Activated naive CD4-positive, alpha-beta T cell treated with Interleukin-2 at 50 U/mL for 16 hours (primary cell): ENCODE measurements around the gene SLC12A8.
A peak's percentile ranks its signal among the peaks of the same experiment; 100 is the strongest.

Experiments
- DNase-seq: peaks from one replicate; pipeline ENCODE4 v3.0.0-alpha.2; 2020

The SLC12A8 gene

DNA sequence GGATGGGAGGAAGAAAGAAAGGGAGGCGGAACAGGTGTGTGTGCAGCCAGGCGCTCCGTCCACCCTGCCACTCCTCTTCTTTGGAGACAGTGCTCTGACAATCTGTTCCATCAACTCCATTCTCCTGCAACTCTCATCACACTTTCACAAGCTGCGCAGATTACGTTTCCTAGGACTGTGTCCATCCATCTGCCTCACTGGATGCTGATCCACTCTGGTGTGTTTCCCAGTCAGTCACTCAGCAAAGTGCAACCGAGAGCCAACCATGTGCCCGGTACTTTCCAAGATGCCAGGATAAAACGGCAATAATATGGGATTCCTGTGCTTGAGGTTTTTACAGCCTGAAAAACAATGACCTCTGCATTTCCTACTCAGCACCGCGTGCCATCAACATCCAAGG lies 59.6 kb downstream of the SLC12A8 start:
- no peak for DNase-seq

DNA sequence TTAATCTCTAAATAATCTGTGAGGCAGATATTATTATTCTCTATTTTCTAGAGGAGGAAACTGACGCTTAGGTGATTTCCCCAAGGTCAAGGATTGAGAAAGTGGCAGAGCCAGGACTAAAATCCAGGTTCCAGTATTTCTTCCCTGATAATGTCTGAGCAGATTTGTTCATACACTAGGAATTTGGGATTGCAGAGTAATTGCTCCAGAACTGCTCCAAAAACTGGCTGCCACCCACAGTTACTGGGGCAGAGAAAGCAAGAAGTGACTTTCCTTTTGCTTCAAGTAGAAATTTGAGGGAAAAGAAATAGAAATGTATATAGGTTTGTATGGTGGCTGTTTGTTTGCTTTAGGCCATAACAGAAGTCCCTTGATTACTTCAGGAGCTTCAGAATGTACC lies 60.6 kb downstream of the SLC12A8 start:
- no peak for DNase-seq

DNA sequence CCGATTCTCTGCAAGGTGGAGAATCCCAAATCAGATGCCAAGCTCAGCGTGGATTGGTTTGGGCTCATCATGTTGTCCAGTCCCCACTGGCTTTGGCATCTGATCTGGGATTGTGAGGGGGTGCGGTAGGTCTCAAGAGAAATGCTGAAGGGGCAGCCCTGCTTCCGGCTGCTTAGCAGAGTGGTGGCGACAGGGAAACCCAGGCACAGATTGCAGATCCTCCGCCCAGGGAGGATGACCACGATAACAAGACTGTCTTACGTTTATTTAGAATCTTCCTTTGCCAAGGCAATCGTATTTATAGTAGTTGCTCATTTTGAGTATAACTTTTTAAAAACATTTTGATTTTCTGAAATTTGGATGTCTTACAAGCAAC lies 61.1 kb downstream of the SLC12A8 start:
- DNase-seq: no peak

DNA sequence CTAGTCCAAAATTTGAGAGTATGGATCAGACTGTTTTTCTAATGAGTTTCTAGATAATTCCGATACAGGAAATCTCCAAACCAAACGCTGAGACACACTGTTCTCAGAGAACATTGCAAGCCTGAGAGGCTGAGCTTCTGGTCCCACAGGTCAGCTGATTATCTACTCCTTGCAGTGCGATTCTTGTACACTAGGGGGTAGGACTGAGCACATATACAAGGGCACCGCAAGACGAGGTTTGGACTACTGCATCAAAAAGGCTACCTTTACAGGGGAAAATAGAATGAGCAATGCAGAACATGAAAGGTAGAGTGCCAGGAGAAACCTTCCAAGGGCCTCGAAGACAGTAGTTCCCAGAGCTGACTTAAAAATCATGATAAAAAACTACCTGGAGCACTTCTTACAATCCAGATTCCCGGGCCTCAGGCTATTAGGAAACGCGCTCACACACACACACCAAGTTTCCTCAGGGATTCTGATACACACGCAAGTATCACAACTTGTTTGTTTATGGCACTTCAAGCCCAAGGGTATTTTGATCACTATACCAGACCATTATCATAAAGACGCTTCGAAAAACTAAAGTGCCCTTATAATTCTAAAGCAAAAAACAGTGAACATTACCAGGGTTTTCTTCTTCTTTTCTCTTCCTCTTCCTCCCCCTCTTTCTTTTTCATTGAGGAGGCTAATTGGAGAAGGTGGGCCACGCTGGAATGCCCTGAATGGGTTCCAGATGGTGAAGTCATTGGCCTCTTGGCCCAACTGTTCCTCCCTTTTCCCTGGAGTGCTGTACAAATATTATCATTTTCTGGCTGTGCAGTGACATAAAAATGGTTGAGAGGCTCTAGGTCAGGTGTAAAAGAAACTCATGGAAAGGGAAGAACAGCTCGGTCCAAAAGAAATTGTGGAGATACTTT lies 61.8 kb downstream of the SLC12A8 start:
- DNase-seq: peak; percentile 55

DNA sequence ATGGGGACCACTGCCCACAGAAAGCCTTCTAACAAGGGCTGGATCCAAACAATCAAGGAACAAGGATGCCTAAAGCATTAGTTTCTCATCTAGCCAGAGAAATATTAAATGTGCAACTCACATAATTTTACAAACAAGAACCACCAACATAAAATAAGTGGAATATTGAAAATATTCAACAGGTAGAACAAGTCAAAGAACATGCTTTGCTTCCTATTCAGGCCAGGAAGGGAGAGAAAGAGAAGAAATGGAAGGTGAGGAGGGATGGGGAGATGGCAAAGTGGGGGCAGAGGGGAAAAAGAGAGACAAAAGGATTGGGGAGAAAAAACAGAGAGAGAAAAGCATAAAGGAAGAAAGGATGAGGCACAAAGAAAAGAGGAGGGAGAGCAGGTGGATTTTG lies 63.1 kb downstream of the SLC12A8 start:
- no peak for DNase-seq

DNA sequence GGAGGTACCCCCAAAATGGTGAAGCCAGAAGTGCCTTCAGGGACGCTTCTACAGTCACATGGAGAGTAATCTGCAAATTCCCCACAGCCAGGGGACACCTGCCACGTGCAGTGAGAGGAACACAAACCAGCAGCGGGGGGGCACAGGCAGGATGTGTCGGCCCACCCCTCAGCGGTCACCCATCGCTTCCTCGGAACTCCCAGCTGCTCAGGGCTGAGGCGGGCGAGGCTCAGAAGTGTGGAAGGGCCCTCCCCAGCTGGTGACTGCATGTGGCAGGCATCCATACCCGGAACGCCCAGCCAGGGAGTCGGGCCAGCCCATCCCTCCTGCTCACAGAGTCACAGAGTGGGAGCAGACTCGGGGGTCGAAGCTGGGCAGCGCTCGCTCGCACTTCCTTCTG lies 63.7 kb downstream of the SLC12A8 start:
- no peak for DNase-seq

DNA sequence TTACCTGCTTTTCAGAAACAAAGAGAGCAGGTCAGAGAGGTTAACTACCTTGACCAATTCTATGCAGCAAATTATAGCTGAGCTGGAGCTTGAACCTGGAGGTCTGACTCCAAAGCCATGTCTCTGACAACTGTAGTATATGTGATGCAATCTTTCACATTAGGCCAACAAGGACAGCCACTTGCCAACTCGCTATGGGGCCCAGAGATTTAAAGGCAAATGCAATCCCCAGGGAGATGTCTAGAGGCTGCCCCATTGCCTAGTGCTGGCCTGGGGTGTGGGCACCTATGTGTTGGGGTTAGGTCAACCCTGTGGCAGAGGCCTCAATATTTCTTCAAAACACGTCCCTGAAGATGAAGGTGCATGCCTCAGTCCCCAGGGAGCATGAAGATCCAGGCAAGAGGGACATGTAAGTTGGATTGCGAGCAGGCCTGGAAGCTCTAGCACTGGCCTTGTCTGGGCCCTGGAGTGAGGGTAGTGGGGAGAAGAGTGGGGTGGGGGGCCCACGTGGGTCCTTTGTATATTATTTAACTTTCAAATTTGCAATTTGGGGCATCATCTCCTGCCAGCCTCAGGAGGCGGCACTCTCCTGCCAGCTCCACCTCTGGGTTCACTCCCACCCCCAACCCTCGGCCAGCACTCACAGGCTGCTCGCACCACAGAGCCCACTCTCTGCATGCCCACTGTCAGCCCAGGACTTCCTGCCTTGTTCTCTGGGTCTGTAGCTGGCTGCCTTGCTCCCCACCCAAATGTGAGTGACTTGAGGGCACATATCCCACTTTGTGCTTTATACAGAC lies 64.3 kb downstream of the SLC12A8 start:
- DNase-seq: no peak

DNA sequence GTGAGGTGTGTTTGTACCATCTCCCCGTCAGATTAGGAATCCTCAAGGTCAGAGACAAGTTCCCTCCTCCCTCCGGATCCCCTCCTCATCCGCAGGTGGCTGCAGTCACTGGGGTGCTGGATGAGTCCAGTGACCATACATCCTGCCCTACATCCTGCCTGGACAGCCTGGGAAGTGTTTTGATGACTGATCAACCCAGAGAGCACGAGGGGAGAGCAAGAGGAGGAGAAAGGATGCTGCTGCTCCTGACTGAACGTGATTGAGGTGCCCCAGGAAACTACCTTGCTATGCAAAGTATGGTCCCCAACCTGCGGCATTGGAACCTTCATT lies 65.1 kb downstream of the SLC12A8 start:
- DNase-seq: no peak

DNA sequence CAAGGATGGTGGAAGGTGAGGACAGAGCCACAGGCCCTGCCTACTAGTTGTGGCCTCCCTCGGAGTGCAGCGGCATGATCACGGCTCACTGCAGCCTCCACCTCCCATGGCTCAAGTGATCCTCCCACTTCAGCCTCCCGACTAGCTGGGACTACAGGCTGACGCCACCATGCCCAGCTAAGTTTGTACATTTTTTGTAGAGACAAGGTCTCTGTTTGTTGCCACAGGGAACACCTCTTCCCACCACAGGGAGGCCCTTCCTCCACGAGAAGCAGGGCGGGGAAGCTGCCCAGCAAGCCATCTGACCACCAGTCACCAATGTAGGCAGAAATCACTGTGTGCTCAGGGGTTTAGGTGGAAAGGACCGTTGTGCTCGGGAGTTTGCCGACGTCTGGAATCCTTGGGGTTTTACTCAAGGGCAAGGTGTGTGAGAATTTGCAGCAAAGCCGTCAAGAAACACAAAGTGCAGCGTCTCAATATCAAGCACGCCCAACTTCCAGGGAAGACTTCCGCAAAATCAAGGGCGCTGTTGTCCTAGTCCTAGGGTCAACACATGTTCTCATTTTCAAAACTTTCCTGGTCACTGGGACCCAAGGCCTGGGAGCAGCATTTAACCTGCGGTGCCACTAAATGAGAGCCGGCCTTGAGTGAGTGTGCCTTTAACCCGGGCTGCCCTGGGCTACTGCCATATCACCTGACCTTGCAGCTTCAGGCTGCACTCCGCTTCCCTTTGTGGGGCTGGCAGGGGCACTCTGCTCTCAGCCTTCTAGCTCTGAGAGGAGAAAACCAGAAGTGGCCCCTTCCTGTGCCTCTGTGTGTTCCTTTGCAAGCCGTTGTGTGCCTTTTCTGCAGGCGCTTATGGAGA lies 65.7 kb downstream of the SLC12A8 start:
- DNase-seq: no peak

DNA sequence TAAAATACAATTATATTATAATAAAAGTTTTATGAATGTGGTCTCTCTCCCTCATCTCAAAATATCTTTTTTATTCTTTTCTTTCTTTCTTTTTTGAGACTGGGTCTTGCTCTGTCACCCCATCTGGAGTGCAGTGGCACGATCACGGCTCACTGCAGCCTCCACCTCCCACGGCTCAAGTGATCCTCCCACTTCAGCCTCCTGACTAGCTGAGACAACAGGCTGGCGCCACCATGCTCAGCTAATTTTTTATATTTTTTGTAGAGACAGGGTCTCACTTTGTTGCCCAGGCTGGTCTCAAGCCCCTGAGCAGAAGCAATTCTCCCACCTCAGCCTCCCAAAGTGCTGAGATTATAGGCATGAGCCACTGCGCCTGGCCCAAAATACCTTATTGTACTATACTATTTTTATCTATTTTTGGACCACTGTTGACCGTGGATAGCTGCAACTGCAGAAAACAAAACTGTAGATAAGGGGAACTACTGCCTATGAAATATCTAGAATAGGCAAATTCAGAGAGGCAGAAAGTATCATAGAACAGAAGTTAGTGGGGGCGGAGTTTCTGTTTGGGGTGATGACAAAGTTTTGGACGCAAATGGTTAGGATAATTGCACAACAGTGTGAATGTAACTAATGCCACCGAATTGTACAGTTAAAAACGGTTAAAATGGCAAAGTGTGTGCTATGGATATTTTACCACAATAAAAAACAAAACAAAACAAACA lies 66.6 kb downstream of the SLC12A8 start:
- DNase-seq: no peak

DNA sequence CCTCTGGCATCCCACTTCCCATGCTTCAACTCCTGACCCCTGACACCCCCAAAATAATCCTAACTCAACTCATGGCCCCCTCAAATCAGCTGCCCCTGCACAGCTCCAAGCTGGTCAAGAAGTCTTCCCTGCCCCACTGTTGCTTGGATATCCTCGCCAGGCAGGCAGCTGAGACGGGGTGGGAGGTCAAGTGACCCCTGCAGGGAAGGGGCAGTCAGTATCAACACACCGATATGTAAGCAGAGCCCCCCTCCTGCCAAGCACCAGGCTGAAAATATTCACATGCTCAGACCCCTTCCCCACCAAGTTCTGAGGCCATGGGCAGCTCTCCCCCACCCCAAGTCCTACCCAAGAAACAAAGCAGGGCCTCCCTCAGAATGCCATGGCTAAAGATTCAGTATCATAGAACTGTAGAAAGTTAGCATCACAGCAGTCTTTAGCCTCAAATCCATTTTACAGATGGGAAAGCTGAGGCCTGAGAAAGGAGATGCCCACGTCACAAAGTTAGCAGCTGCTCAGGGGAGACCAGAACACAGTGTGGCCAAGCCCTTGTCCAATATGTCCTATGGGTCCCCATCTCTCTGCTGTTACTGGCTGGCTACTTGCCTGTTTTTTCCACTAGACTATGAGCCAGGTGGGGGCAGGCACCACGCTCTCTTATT lies 67.8 kb downstream of the SLC12A8 start:
- DNase-seq: no peak

DNA sequence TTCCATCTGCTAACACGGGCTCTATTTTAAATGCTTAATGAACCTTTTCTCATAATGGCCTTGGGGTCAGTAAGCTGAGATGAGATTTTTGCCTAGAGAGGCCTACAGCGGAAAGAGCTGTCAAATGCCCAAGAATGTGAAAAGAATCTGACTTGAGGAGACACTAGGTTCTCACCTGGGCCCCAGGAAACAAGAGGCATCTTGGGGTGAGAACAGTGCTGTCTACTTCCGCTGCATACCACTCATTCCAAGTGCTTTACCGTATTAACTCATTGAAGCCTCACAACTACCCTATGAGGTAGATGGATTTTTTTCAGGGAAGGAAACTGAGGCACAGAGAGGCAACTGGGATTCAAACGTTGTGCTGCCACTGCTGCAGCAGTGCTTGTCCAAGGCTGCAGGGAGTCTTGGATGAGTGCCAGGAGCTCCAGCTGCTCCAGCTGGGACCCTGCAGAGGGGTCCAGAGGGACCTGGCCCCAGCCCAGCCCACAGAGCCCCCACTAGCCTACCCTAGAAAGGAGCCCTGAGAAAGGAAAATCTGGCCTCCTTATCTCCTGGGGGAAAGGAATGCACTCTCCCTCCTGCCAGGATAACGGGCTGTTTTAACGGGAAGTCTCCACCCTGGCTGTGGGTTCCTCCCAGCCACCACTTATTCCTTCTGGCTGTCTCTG lies 68.4 kb downstream of the SLC12A8 start:
- DNase-seq: no peak

DNA sequence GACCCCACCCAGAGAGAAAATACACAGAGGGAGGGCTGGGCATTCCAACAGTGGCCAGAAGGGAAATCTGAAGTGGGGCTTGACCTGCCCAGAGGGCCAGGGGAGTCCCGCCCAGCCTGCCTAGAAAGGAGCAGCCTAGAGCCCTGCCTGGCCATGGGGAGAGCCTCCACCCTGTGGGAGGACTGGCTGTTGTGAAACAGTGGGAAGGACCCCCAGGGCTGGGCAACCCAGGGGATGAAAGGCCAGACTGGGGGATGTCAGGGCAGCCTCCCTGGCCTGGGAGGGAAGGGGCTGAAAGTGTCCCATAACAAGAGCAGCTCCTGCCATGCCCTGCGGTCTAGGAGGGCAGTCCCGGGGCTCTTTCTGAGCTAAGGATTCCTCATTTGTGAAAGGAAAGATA lies 69.0 kb downstream of the SLC12A8 start:
- no peak for DNase-seq

DNA sequence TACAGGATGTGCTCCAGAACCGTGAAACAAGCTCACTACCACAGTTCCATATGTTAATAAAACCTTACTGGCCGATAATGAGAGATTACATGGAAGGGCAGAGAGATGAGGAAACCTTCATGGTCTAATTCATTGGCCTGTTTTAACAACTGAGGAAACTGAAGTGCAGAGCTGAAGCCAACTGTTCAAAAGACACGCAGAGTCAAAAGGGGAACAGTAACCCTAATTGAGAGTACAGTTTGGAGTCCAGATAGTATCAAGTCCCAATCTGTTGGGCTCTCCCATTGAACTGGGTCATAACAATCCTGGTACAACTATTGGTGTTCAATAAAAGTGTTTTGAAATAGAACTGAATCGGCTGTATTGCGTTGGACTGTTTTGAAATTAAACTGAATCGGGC lies 69.6 kb downstream of the SLC12A8 start:
- no peak for DNase-seq

DNA sequence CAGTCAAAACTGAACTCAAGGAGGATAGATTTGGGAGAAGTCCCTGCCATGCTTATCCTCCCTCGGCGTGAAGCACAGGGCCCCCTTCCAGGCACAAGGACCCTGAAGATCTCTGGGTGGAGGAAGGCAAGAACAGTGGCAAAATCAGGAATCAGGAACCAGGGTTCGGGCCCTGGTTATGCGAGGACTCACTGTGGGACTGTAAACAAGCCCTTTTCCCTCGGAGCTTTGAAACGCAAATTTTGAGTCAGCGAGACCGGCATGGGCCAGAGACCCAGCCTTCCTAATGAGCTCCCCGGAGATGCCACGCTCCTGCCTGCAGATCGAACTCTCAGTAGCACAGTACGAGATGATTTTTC lies 70.1 kb downstream of the SLC12A8 start:
- DNase-seq: no peak

DNA sequence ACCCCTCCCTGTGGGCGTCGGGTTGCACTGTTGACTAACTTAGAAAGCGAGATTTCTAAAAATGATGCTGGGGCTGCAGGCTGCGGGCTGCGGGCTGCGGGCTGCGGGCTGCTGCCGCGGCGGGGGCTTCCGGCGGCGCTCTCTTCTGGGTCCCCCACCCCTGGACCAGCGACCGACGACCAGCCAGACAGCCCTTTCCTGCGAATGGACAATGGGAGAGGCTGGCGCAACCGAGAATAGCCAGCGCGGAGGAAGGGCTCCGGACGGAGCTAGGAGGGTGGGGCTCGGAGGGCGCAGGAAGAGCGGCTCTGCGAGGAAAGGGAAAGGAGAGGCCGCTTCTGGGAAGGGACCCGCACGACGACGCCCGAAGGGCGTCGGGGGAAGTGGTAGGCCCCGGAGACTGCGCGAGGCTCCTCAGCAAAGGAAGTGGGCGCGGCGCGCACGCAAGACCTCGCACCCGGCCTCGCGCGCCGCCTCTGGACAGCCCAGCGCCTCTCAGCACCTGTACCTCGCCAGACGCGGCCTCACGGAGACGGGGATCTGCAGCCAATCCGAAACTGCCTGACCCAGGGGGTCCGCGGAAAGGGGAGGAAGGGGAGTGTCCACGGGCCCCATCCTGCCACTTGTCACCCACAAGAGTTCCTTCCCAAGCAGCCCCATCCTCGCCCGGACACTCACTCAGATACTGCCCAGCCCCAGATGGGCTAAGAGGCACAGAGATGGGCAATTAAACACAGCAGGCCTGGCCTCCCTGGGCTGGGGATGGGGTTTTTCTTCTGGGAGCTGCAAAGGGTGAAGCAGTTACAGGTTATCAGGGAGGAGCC lies 70.7 kb downstream of the SLC12A8 start:
- DNase-seq: peak; percentile 78

DNA sequence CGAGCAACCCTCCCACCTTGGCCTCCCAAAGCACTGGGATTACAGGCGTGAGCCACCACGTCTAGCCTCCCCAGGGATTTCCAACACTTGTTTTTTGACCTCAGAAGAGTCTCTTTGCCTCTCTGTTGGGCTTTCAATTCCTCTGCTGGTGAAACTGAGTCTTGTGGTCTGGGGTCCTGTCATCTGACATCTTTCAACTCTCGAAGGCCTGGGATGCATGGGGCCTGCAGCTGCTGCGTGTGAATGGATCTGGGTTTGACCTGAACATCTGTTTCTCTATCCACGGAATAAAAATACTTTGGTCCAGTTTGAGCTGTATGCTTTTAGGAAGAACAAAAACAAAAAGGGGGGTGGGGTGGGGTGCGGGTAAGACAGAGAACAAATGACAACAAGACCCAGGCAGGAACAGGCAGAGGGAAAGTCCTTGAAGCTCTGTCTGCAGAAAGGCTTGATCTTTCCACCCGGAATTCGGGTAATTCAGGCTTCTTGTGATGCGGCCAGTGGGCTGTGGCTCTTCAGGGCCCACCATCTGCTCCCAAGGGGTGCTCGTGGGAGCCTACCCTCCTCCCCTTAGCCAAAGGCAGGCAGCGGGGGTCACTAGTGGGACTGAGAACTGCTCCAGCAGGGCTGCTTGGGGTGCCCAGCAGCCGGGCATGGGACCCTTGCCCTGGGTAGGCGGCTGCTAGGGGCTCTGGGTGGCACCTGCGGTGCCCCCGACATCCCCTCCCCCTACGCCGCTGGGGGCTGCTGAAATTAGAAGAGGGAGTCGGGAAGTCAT lies 71.5 kb downstream of the SLC12A8 start:
- DNase-seq: no peak

DNA sequence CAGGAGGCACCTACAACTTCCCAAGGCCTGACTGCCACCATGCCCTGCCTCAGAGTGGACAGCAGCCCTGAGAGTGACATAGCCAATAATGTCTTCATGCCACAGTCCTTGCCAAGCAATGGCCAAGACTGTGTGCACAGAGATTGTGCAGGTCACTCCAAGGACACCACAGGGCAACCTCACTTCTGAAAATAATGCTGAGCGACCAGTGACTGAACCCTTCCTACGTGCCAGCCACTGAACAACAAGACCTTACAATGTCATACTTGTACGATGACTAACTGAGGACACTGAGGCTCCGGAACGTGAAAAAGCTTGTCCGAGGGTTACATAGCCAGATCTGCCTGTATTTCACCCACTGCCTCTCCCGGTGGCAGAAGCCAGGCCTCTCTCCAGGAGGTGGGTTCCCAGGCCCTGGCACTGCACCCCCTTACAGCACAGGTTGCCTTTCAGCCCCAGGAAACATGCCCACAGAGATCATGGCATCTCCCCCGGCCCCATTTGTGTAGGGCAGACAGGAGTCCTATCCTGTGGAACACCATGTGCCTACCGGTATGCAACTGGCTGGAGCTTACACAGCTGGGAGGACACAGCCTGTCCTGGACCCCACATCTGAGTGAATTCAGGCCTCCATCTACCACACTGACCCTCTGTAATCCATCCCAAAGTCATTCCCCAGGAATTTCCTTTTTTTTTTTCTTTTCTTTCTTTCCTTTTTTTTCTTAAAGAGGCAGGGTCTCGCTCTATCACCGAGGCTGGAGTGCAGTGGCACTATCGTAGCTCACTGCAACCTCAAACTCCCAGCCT lies 72.3 kb downstream of the SLC12A8 start:
- no peak for DNase-seq

DNA sequence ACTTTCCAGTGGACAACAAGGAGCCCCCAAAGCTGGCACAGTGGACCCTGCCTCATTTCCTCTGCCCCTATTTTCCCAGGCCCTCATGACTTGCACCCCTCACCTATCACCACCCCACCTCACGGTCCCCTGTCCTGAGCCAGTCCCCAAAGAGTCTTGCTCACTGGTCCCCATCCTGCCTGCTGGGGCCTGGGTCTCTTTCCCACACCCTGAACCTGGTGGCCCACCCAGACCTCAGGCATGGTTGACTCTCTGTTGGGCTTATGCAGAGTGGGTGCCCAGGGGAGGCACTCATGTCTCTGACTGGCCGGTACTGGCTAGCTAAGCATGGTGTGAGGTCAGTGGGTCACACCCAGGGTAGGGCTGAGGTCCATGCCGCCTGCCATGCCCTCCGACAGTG lies 73.2 kb downstream of the SLC12A8 start:
- no peak for DNase-seq
